PFSK-1 (cell line): Measurements from ENCODE around the gene TBKBP1.

Experiments used
- FOXP2 ChIP-seq: optimal IDR thresholded peaks from 2 replicates; pipeline ENCODE3; 2011; ENCODE audit warnings: borderline replicate concordance, control low read depth, inconsistent platforms; ENCODE audit not compliant: insufficient read depth; ENCODE audit errors: extremely low read length, extremely low read depth
- POLR2AphosphoS5 ChIP-seq: IDR thresholded peaks from 2 replicates; pipeline ENCODE4 v1.6.1; 2012; ENCODE audit warnings: low read depth, mild to moderate bottlenecking, control low read depth, low read length, moderate library complexity
- SIN3A ChIP-seq: IDR thresholded peaks from 2 replicates; pipeline ENCODE4 v1.6.1; 2012; ENCODE audit warnings: mild to moderate bottlenecking, low read length, moderate library complexity, borderline replicate concordance; ENCODE audit not compliant: insufficient read depth
- TAF1 ChIP-seq: IDR thresholded peaks from 2 replicates; pipeline ENCODE4 v1.6.1; 2012; ENCODE audit warnings: low read length, control low read depth, borderline replicate concordance; ENCODE audit not compliant: insufficient read depth
- TF ChIP-seq, protein P1 (sequence below), 2 experiments: IDR thresholded peaks; 2 replicates each; pipeline versions ENCODE4 v1.6.1 to v1.8.0; 2011 to 2012; ENCODE audit warnings: low read depth in 2 of 2, low read length in 2 of 2, control low read depth in 1 of 2, inconsistent platforms in 1 of 2, mild to moderate bottlenecking in 1 of 2, moderate library complexity in 1 of 2; ENCODE audit not compliant: insufficient read depth in 1 of 2

Gene TBKBP1

DNA sequence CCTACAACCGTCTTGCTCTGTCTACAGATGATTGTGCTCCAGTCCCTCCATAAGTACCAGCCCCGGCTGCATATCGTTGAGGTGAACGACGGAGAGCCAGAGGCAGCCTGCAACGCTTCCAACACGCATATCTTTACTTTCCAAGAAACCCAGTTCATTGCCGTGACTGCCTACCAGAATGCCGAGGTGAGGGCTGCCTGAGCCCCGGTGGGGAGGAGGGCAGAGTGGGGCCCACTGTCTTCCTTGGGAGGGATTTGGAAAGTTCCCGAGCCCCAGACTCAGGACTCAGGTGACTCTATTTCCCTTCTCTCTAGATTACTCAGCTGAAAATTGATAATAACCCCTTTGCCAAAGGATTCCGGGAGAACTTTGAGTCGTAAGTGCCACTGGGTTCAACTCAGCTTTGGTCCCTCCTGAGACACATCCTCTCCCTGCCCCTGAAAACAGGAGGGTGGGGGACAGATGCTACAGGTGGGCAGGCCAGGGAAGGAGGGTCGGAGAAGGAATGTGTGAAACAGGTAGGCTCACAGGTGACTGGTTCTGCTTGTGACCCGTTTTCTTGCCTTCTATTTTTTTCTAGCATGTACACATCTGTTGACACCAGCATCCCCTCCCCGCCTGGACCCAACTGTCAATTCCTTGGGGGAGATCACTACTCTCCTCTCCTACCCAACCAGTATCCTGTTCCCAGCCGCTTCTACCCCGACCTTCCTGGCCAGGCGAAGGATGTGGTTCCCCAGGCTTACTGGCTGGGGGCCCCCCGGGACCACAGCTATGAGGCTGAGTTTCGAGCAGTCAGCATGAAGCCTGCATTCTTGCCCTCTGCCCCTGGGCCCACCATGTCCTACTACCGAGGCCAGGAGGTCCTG is 50.4 kb downstream of the TBKBP1 start:
- TF ChIP-seq POLR2AphosphoS5 (no peak), SIN3A (no peak), FOXP2 (no peak), TAF1 (no peak)
- TF ChIP-seq, protein P1, sequence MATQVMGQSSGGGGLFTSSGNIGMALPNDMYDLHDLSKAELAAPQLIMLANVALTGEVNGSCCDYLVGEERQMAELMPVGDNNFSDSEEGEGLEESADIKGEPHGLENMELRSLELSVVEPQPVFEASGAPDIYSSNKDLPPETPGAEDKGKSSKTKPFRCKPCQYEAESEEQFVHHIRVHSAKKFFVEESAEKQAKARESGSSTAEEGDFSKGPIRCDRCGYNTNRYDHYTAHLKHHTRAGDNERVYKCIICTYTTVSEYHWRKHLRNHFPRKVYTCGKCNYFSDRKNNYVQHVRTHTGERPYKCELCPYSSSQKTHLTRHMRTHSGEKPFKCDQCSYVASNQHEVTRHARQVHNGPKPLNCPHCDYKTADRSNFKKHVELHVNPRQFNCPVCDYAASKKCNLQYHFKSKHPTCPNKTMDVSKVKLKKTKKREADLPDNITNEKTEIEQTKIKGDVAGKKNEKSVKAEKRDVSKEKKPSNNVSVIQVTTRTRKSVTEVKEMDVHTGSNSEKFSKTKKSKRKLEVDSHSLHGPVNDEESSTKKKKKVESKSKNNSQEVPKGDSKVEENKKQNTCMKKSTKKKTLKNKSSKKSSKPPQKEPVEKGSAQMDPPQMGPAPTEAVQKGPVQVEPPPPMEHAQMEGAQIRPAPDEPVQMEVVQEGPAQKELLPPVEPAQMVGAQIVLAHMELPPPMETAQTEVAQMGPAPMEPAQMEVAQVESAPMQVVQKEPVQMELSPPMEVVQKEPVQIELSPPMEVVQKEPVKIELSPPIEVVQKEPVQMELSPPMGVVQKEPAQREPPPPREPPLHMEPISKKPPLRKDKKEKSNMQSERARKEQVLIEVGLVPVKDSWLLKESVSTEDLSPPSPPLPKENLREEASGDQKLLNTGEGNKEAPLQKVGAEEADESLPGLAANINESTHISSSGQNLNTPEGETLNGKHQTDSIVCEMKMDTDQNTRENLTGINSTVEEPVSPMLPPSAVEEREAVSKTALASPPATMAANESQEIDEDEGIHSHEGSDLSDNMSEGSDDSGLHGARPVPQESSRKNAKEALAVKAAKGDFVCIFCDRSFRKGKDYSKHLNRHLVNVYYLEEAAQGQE (IDR thresholded peaks at IDR 0.05; ENCODE audit: insufficient read depth in 1 of 2, low read depth in 2 of 2, low read length in 2 of 2), result no peak

GRCh38 chr17:47745037-47745380 is 51.0 kb downstream of the TBKBP1 start:
- TF ChIP-seq, protein P1 (IDR thresholded peaks at IDR 0.05; ENCODE audit: insufficient read depth in 1 of 2, low read depth in 2 of 2, low read length in 2 of 2), result no peak
- no peak for TF ChIP-seq POLR2AphosphoS5
- no peak for TF ChIP-seq SIN3A
- TF ChIP-seq TAF1, result no peak
- TF ChIP-seq FOXP2, result no peak

DNA sequence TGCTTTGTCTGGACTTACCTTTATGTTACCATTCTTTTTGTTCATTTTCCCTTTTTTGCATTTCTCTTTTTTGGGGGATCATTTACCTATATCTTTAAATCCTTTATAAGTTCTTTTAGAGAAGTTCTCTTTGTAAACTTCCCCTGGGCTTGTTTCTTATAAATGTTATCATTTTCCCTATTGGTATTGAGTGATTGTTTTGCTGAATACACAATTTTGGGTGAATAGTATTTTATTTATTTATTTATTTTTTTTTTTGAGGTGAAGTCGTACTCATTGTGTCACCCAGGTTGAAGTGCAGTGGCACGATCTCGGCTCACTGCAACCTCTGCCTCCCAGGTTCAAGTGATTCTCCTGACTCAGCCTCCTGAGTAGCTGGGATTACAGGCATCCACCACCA is 57.5 kb downstream of the TBKBP1 start:
- TF ChIP-seq POLR2AphosphoS5 (no peak), SIN3A (no peak), TAF1 (no peak)
- TF ChIP-seq, protein P1 (IDR thresholded peaks at IDR 0.05; ENCODE audit: insufficient read depth in 1 of 2, low read depth in 2 of 2, low read length in 2 of 2), result no peak

- no peak for TF ChIP-seq SIN3A
- TF ChIP-seq FOXP2, result no peak
- TF ChIP-seq POLR2AphosphoS5, result no peak
- TF ChIP-seq, protein P1 (IDR thresholded peaks at IDR 0.05; ENCODE audit: insufficient read depth in 1 of 2, low read depth in 2 of 2, low read length in 2 of 2), result no peak
- no peak for TF ChIP-seq TAF1
These were observed 63.4 kb downstream of the TBKBP1 start for GRCh38 chr17:47757386-47757785.
